Breast epithelium (tissue), 3 donors: ENCODE results near the gene RAB7B.

Source experiments
- POLR2A ChIP-seq: fragments of 450-650 bp; IDR thresholded peaks from one replicate; pipeline ENCODE4 v1.6.1; 2016; ENCODE audit warnings: antibody characterized with exemption, mild to moderate bottlenecking, moderate library complexity
- TF ChIP-seq, protein P1 (sequence below), 3 donors: fragments of 450-650 bp; IDR thresholded peaks; one replicate each; pipeline ENCODE4 v1.5.1; 2016 to 2017; ENCODE audit warnings: antibody characterized with exemption in 3 of 3, mild to moderate bottlenecking in 3 of 3, moderate library complexity in 3 of 3

DNA sequence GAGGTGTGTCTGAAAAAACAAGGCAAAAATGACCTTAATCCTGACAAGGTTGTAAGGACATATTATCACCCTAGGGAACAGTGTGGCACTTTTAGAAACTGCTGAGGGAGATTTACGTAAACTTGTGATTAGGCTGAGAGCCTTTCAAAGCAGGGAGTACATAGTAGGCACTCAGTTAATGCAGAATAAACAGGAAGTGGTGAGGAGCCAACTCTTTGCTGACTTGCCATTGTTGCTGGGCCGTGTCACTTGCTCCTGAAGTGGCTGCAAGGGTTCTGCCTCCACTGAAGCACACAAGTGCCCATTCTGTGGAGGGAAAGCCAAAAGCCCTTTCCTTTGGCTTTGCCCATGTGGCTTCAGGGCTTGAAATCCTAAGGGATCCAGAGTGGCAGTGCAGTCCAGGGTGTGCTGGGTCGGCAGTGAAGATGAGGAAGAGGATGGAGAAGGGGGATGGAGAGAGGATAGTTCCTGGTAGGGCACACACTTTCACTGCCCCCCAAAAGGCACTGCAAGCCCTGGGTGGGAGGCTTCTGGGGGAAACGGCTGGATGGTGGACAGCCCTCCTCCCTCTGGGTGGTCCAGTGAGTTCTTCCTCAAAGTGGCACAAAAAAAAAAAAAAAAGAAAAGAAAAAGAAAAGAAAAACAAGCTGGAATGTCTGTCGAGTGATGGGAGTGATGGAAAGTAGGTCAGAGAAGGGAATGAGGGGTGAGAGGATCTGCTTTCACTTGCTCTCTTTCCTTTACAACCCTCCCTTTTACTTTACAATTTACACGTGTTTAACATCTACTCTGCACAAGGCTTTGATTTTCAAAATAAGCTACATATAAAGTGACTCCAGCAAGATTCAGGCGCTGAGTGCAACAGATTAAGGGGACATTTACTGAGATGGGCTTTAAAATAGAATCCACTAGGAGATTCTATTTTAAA, 36.1 kb upstream of the RAB7B start:
- TF ChIP-seq, protein P1, sequence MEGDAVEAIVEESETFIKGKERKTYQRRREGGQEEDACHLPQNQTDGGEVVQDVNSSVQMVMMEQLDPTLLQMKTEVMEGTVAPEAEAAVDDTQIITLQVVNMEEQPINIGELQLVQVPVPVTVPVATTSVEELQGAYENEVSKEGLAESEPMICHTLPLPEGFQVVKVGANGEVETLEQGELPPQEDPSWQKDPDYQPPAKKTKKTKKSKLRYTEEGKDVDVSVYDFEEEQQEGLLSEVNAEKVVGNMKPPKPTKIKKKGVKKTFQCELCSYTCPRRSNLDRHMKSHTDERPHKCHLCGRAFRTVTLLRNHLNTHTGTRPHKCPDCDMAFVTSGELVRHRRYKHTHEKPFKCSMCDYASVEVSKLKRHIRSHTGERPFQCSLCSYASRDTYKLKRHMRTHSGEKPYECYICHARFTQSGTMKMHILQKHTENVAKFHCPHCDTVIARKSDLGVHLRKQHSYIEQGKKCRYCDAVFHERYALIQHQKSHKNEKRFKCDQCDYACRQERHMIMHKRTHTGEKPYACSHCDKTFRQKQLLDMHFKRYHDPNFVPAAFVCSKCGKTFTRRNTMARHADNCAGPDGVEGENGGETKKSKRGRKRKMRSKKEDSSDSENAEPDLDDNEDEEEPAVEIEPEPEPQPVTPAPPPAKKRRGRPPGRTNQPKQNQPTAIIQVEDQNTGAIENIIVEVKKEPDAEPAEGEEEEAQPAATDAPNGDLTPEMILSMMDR (IDR thresholded peaks at IDR 0.05): no peak
- TF ChIP-seq POLR2A: no peak
